Mucosa of descending colon (tissue), 3 donors: Measurements from ENCODE around the gene CADPS. TPM values are rescaled to one million over a fixed set of nuclear protein-coding genes. Genes with fewer than 3 reads are reported as not detected.

Experiments
- ATAC-seq: fragments of 200-7000 bp; cut with Tn5 transposase; one replicate; pipeline ENCODE4 v1.9.1; 2020; ENCODE audit warnings: mild to moderate bottlenecking, moderate library complexity
- DNase-seq, 3 donors: peaks; one replicate each; pipeline ENCODE4 v3.0.0-alpha.2; 2020
- H3K36me3 ChIP-seq: fragments of 200-600 bp; one replicate; pipeline ENCODE4 v1.8.0; 2021; ENCODE audit warnings: low read depth, mild to moderate bottlenecking
- H3K4me1 ChIP-seq: fragments of 200-600 bp; one replicate; pipeline ENCODE4 v1.8.0; 2021; ENCODE audit warnings: low read depth, mild to moderate bottlenecking
- H3K4me3 ChIP-seq: fragments of 200-600 bp; one replicate; pipeline ENCODE4 v1.8.0; 2021; ENCODE audit warnings: mild to moderate bottlenecking
- H3K9me3 ChIP-seq: fragments of 200-600 bp; one replicate; pipeline ENCODE4 v1.8.0; 2021; ENCODE audit warnings: mild to moderate bottlenecking
- intact Hi-C, 2 donors: fragments of 100-400 bp; cut with DNase I in 1 of 2; cut with micrococcal nuclease in 1 of 2; formaldehyde crosslinking; loops; one replicate each; pipeline versions ENCODE4 v1.11.0 to v1.11.1; 2022; cut with DNase I, micrococcal nuclease
- total RNA-seq, 3 donors: library from RNA; stranded (reverse); fragmentation: NEBNext Ultra II Directional in 2 of 3; extraction: Animal tissue kit (Norgen Biotek cat#: 25700) in 2 of 3; gene quantifications; one replicate each; pipeline versions ENCODE4 v1.2.1 to v1.2.4, GENCODE V29; 2021 to 2023
- TF ChIP-seq, protein P1 (sequence below): fragments of 200-600 bp; IDR thresholded peaks from one replicate; pipeline ENCODE4 v1.8.0; 2022; ENCODE audit warnings: antibody characterized with exemption, mild to moderate bottlenecking
- donor health status: DM: no; HTN: no; CAD: no; lungs with moderate emphysema.
- donor health status: DM: no; HTN: no; CAD: no.
- donor health status: DM: no; HTN: yes; CAD: no.

The CADPS gene
- total RNA-seq, 3 donors from 2014 or later = 3.7 to 6.2 (median 6.1) TPM

GRCh38 chr3:62832553-62832952 lies 42.7 kb downstream of the CADPS start:
- Histone ChIP-seq H3K4me1 (no peaks in the 10 kb centered on the region), H3K36me3 (no peaks in the 10 kb centered on the region), H3K9me3 (no peaks in the 10 kb centered on the region), H3K4me3 (no peak overlapping the region)
- ATAC-seq (no peak), DNase-seq (no peak)
- TF ChIP-seq, protein P1, sequence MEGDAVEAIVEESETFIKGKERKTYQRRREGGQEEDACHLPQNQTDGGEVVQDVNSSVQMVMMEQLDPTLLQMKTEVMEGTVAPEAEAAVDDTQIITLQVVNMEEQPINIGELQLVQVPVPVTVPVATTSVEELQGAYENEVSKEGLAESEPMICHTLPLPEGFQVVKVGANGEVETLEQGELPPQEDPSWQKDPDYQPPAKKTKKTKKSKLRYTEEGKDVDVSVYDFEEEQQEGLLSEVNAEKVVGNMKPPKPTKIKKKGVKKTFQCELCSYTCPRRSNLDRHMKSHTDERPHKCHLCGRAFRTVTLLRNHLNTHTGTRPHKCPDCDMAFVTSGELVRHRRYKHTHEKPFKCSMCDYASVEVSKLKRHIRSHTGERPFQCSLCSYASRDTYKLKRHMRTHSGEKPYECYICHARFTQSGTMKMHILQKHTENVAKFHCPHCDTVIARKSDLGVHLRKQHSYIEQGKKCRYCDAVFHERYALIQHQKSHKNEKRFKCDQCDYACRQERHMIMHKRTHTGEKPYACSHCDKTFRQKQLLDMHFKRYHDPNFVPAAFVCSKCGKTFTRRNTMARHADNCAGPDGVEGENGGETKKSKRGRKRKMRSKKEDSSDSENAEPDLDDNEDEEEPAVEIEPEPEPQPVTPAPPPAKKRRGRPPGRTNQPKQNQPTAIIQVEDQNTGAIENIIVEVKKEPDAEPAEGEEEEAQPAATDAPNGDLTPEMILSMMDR = no peak
- intact Hi-C loops = no loop called here

DNA sequence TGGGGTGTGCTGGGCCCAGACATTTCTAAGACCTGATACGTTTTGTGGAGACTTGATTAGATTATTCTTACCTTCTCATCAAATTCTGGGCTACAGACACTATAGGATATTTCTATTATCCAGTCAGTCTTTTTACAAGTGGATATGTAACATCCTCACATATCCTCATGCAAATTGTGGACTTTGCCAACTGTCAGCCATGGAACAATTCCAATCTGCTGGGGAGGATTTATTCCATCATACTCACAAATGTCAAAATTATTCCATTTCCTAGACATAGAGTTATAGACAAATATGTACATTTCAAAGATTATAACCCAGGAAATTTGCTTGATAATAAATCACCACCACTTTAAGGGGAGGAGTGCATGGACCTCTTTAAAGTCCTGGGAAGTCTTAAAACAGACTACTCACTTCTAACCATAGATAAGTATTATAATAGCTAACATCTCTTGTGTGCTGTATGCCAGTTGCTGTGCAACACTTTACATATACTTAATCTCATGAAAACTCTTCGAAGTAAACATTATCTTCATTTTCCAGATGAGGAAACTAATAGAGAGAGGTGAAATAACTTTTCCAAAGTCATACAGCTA lies 44.4 kb downstream of the CADPS start:
- ATAC-seq (no peak), DNase-seq (no peak)
- Histone ChIP-seq H3K4me1 (no peaks in the 10 kb centered on the region), H3K4me3 (no peak overlapping the region), H3K9me3 (no peaks in the 10 kb centered on the region), H3K36me3 (no peaks in the 10 kb centered on the region)
- TF ChIP-seq, protein P1 = no peak
- intact Hi-C loops = no loop called here

DNA sequence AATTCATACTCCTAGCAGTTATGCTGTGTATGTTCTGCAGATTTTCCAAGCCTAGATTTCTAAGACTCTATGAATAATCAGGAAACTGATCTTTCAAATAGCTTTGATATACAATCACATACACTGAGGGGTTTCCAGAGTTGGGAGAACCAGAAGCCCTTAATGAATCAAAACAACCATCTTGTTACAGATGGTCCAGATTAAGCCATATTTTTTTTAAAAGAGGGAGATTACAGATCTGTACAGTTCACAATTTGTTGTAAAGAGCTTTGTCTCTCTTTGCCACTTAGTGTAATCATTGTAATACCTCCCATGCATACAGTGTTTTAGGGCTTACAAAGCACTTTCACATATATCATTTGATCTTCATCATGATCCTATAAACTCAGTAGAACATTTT lies 47.7 kb downstream of the CADPS start:
- intact Hi-C loops = no loop called here
- Histone ChIP-seq H3K36me3 (no peaks in the 10 kb centered on the region), H3K4me3 (no peak overlapping the region), H3K9me3 (no peaks in the 10 kb centered on the region), H3K4me1 (no peaks in the 10 kb centered on the region)
- ATAC-seq (no peak), DNase-seq (no peak)
- TF ChIP-seq, protein P1 = no peak

GRCh38 chr3:62824965-62825592 lies 50.1 kb downstream of the CADPS start:
- Histone ChIP-seq H3K36me3 (no peaks in the 10 kb centered on the region), H3K4me1 (no peaks in the 10 kb centered on the region), H3K4me3 (no peak overlapping the region), H3K9me3 (no peaks in the 10 kb centered on the region)
- TF ChIP-seq, protein P1 = no peak
- DNase-seq = peak in 1 of 3 donors; percentile 36
- ATAC-seq = peak; percentile 51
- intact Hi-C loops = no loop called here

DNA sequence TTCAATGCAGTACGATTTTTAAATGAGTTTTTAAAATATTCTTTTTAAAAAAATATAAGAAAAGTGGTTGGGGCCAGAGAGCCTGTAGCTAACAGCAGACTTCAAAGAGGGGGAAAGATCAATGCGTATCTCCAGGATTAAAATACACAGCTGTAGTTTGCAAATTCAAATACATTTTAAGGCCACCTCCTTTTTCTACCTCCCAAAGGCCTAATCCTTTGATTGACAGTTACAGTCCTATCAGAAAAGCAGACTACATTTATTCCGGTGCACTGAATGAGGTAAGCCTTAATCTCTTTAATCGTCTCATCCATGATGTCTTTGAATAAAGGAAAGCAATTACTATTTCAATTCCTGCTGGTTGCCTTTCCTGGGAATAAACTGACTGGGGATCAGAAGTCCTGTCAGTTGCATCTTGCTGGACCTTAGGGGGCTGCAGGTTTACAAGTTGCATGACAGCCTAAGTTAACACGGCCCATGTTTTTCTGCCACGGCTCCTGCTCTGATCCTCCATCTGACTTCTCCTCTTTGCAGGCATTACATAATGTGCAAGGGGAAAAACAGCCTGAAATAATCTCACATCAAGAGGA lies 51.7 kb downstream of the CADPS start:
- Histone ChIP-seq H3K9me3 (no peaks in the 10 kb centered on the region), H3K36me3 (no peaks in the 10 kb centered on the region), H3K4me1 (no peaks in the 10 kb centered on the region), H3K4me3 (no peak overlapping the region)
- intact Hi-C loops = no loop called here
- TF ChIP-seq, protein P1 = no peak
- no peak for DNase-seq
- ATAC-seq = no peak
